Fibroblast of peridontal ligament (primary cell): Measurements from ENCODE around the gene CHMP4A.

Experiments
- DNase-seq: peaks from one replicate; pipeline ENCODE4 v3.0.0-alpha.2; 2010; ENCODE audit errors: extremely low read depth

The CHMP4A gene

DNA sequence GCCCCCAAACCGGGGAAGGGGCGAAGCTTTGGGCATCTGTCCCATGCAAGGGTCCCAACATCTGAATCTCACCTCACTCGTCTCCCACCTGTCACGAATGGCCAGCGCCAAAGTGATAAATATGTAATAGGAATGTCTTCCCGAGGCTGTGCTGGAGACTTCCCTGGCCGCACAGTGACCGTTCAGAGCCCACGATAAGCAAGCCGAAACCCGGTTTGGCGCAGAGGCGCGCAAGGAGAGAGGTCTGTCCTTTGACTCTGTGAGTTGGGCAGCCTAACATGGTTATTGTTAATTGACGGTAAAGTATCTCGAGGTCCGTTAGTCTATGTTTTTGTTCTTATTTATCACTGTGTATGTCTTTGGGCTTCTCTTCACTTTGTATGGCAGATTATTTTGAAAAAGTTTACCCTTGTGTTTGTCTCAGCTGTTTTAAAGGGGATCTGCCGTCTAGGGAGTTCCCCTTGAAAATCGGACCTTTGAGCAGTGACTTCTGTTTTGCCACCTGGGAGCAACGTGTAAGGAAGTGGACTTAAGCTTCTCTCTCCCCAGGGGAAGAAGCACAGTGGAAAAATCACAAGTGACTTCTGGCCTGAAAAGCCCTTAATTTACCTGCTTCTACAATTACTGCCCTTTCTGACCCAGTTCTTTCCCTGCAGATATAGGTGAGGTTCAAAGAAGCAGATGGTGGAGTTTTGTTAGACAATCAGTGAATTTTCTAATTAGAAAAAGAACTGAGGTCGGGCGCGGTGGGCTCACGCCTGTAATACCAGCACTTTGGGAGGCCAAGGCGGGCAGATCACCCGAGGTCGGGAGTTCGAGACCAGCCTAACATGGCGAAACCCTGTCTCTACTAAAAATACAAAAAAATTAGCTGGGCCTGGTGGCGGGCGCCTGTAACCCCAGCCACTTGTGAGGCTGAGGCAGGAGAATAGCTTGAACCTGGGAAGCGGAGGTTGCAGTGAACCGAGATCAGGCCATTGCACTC is 16.9 kb downstream of the CHMP4A start:
- DNase-seq = peak; percentile 33

DNA sequence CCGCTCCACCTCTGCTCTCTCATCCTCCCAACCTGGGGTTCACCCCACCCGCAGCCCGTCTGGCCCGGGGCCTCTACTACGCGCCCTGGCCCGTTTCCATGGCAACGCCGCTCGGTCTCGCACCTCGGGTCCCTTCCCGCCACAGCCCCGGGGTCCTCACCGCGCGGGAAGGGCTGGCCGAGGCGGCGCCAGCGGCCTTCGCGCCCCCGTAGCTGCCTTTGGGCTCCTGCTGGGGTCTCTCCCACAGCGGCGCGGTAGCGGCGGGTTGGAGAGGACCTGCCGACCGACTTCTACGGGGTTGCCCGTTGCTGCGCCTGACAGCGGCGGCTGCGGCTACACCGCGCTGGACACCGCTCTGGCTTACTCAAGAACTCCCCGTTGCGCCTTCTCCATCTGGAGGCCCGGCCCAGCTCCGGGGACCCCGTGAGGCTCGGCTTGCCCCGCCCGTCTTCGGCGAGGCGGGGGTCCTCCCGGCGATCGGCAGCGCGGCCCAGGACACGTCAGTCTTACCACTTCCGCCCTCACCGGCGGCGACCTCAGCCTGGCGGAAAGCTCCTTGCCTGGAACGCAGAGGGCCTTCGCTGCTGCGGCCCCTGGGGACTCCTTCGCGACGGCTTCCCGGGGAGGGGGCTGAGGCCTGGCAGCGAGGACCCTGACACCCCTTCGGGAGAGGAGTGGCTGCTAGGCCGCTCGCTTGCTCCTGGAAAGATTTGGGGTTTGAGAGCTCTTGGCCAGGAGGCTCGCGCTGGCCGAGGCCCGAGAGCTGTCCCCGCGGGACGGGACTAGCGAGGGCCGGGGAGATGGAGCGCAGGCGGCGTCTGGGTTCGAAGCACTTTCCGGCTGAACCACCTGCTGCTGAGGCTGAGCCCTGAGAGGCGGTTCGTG is 17.9 kb downstream of the CHMP4A start, which contains the start of gene TM9SF1:
Gene TM9SF1 (minus strand): TSS at position 256 of the 885 bp plus-strand sequence. CDS start 422 bp downstream, outside the sequence.
- DNase-seq = peak; percentile 79

DNA sequence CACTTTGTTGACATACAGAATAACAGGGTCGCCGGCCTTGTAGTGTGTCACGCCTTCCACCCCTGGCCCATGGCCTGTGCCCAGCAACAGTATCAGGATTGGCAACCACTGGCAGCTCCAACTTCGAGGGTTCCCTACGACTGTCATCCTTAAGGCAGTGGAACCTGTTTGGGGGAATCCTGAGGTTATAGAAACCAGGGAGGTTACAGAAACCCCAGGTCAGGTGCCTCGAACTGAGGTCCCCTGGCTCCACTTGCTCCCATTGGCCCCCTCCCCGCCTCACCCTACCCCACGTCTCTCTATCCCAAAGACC is 18.5 kb downstream of the CHMP4A start:
- no peak for DNase-seq

GRCh38 chr14:24194186-24194872 is 19.0 kb downstream of the CHMP4A start:
- DNase-seq = no peak

- no peak for DNase-seq
These were observed 20.4 kb downstream of the CHMP4A start for GRCh38 chr14:24192933-24193332.

DNA sequence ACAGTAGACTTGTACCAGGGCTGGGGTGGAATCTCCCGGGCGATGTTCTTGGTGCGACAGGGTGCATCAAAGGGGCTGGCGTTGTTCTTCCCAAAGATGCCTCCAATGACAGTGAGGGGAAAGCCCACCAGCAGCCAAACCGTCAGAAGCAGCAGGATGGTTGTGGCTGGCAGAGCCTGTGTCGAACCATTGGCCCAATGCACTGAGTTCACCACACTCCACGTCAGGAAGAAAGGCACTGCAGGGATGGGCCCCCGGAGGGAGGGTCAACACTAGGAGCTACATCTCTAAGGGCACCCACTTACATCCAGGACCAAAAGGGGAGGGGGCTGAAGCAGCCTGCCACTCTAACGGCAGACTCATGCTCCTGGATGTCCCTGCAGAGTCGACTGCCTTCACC is 22.9 kb downstream of the CHMP4A start:
- DNase-seq = no peak

GRCh38 chr14:24189460-24189859 is 23.8 kb downstream of the CHMP4A start:
- DNase-seq = no peak

GRCh38 chr14:24189059-24189375 is 24.3 kb downstream of the CHMP4A start:
- no peak for DNase-seq

DNA sequence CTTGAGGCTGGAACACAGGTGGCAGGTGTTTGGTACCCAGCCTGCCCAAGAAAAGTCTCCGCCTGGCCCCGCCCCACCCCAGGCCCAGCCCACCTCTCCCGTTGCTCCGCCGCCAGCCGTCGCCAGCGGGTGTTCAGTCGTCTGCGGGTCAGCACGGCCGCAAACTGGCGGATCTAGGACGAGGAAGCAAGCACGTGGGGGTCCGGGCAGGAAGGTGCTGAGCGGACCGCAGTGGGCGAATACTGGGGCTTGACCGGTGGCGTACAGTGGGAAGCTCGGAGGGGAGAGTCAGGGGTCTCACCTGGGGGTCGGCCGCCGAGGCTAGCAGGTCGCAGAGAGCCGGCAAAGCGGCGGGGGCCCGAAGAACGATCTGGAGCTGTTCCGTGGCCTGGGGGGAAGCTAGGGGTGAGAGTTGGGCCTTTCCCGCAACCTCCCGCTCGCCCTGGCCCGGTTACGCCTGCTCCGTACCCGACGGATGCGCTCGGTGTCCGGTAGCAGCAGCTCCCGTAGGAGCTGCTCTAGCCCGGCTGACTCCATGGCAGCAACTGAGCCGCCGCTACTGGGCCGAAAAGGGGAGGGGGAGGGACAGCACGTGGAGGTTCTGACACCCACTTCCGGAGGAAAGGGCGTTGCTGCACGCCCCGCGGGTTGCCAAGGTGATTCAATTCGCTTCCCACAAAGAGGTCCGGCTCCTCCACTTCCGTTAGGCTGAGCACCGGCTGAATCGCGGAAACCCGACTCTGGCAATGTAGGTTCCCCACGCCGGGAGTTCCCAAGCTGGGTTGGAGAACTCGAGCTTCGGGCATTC is 24.8 kb downstream of the CHMP4A start, which contains the start of gene IPO4:
Gene IPO4 (minus strand): TSS at position 566 of the 808 bp plus-strand sequence. CDS start 29 bp downstream, at position 537.
- DNase-seq = peak; percentile 97

GRCh38 chr14:24187539-24187915 is 25.8 kb downstream of the CHMP4A start:
- no peak for DNase-seq

DNA sequence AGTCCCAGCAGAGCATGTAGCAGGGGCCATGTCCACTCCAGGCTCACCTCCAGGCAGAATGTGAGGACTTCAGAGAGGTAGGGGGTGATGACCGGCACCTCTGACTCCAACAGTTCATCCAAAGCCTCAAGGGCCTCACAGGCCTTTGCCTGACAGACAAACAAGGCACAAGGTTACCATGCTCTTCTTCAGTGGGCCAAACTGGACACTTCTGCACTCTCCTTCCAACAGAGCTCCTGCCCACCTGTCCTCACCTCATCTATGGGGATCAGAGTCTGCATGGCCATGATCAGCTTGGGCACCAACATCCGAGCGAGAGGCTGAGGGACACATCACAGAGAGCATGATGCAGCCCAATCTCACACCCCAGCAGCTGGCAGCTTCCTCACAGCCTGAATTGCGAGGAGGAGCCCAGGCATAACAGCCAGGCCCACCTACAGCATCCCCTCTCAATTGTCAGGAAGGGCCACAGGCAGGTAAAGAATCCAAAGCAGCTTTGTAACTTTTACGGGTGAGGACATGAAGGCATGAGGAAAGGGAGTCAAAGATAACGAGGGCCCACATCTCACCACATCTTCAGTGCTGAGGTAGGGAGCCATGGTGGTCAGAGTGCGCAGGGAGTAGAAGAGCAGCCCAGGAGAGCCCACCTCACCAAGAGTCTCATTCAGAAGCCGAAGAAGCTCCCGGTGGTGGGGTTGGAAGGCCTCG is 26.3 kb downstream of the CHMP4A start:
- DNase-seq = no peak

DNA sequence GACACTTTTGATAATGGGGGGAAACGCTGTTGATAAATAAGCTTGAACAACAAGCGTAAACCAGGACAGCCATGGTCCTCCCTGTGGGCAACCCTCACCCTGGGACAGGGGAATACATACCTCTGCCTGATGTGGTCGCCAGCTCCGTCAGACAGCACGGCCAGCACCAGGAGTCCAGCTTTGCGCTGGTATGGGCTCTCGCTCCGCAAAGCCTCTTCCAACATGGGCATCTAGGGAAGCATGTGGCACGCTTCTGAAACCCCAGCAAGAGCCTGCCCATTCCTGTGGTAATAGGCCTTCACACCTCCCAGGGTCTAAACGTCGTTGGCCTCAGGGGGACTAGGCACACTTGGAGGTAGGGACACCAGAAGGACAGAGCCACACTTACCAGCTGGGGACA is 27.5 kb downstream of the CHMP4A start:
- no peak for DNase-seq

GRCh38 chr14:24185026-24185425 is 28.3 kb downstream of the CHMP4A start:
- no peak for DNase-seq

- DNase-seq = no peak
These were observed 29.0 kb downstream of the CHMP4A start for GRCh38 chr14:24184104-24184970.

GRCh38 chr14:24183014-24183481 is 30.2 kb downstream of the CHMP4A start:
- DNase-seq = no peak

DNA sequence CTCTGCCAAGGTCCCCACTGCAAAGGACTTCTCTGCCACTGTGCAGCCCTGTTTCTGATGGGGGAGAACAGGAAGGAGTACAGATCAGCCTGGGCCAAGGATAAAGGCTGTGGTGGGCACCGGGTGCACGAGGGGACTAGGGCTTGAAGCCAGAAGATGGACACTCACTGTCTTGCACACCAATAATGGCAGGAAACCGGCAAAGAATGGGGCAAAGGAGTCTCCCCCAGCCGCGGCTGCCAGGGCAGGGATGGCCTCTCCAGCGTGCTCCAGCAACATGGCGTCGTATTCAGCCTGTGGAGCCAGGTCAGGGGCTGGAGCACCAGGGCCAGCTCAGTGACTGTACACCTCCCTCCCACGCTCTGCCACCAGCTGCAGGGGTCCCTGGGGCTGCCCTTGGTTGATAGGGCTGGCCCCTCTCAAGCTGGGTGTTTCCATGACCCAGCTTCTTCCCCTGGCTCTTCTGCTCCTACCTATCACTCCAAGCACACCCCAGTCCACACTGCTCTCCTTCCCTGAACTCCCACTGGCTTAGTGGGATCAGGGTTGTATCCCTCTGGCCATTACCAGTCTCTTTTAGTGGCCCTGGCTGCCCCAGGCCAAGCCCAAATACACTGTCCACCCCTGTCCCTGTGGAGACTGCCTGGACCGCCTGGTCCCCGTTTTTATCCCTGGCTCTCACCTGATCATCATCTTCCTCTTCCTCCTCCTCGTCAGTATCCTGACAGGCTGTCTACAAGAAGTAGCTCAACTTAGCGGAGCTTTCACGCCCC is 31.0 kb downstream of the CHMP4A start:
- DNase-seq = no peak

- DNase-seq = no peak
These were observed 31.8 kb downstream of the CHMP4A start for GRCh38 chr14:24181371-24182077.
